SU-DHL-6 (cell line): Measurements from ENCODE around the gene ARHGEF16.

Source experiments
- H2AFZ ChIP-seq: fragments of 200-600 bp; sonication (generic); 2 replicates; pipeline ENCODE4 v1.6.1; 2014; ENCODE audit warnings: low read depth, mild to moderate bottlenecking, moderate library complexity, mixed read lengths, antibody characterized with exemption, low read length; ENCODE audit not compliant: severe bottlenecking
- H3F3A ChIP-seq: fragments of 200-600 bp; shearing (Covaris generic); 2 replicates; pipeline ENCODE4 v1.6.0; 2016; ENCODE audit warnings: antibody characterized with exemption, mild to moderate bottlenecking; ENCODE audit not compliant: insufficient read depth
- H3K27ac ChIP-seq: fragments of 200-600 bp; sonication (generic); 2 replicates; pipeline ENCODE4 v1.5.1; 2016; ENCODE audit warnings: low read depth, mild to moderate bottlenecking, low read length, moderate library complexity, mixed read lengths
- H3K27me3 ChIP-seq: fragments of 200-600 bp; sonication (generic), shearing (Covaris generic); 2 replicates; pipeline ENCODE4 v1.6.0; 2014; ENCODE audit warnings: mild to moderate bottlenecking, low read length
- H3K36me3 ChIP-seq: fragments of 200-600 bp; sonication (generic); 2 replicates; pipeline ENCODE4 v1.6.1; 2014; ENCODE audit warnings: mild to moderate bottlenecking, low read length, mixed read lengths
- H3K4me2 ChIP-seq: fragments of 300-600, 200-600 bp; shearing (Covaris generic), sonication (generic); 2 replicates; pipeline ENCODE4 v1.6.0; 2014; ENCODE audit warnings: low read length, low read depth, mild to moderate bottlenecking; ENCODE audit not compliant: poor library complexity, severe bottlenecking
- H3K4me3 ChIP-seq: fragments of 200-600 bp; sonication (generic); 2 replicates; pipeline ENCODE4 v1.5.1; 2014; ENCODE audit warnings: antibody characterized with exemption, low read length, mild to moderate bottlenecking, mixed read lengths; ENCODE audit not compliant: insufficient read depth, poor library complexity, severe bottlenecking
- H3K79me2 ChIP-seq: fragments of 200-600 bp; sonication (generic); 2 replicates; pipeline ENCODE4 v1.6.1; 2014; ENCODE audit warnings: mild to moderate bottlenecking, low read length, moderate library complexity; ENCODE audit not compliant: insufficient read depth
- H3K9ac ChIP-seq: fragments of 200-600 bp; sonication (generic); 2 replicates; pipeline ENCODE4 v1.7.0; 2014; ENCODE audit warnings: mild to moderate bottlenecking, low read length
- H3K9me2 ChIP-seq: fragments of 200-600 bp; sonication (generic); replicated peaks from 2 replicates; pipeline ENCODE4 v1.6.1; 2014; ENCODE audit warnings: low read length; ENCODE audit not compliant: insufficient read depth
- H3K9me3 ChIP-seq: fragments of 200-600 bp; sonication (generic); 2 replicates; pipeline ENCODE4 v1.6.1; 2014; ENCODE audit warnings: low read length, mixed read lengths; ENCODE audit not compliant: insufficient read depth
- H4K20me1 ChIP-seq: fragments of 200-600 bp; sonication (generic); 2 replicates; pipeline ENCODE4 v1.6.1; 2014; ENCODE audit warnings: low read depth, mild to moderate bottlenecking, antibody characterized with exemption, low read length, moderate library complexity, mixed read lengths
- EZH2phosphoT487 ChIP-seq: fragments of 200-600 bp; sonication (generic), shearing (Covaris generic); conservative IDR thresholded peaks from 2 replicates; pipeline ENCODE4 v1.6.1; 2018; ENCODE audit warnings: mild to moderate bottlenecking, antibody characterized with exemption, low read length, moderate library complexity, mixed read lengths
- TF ChIP-seq, protein P1 (sequence below): fragments of 200-600 bp; sonication (generic); IDR thresholded peaks from one replicate; pipeline ENCODE4 v1.5.1; 2017; ENCODE audit warnings: antibody characterized with exemption, mild to moderate bottlenecking, low read length, moderate library complexity; ENCODE audit not compliant: insufficient read depth, poor library complexity, severe bottlenecking

ARHGEF16 gene

GRCh38 chr1:3472088-3472850 is 17.8 kb downstream of the ARHGEF16 start:
- Histone ChIP-seq H3K4me2 (no peak overlapping the region), H3K27ac (no peak overlapping the region), H2AFZ (no peak overlapping the region), H3K79me2 (no peaks in the 10 kb centered on the region), H3K9me2 (no peaks in the 10 kb centered on the region), H3K9ac (no peak overlapping the region), H3K36me3 (no peaks in the 10 kb centered on the region), H3K4me3 (no peak overlapping the region), H4K20me1 (no peaks in the 10 kb centered on the region), H3K27me3 (no peaks in the 10 kb centered on the region), H3K9me3 (no peaks in the 10 kb centered on the region), H3F3A (no peaks in the 10 kb centered on the region)
- TF ChIP-seq, protein P1, sequence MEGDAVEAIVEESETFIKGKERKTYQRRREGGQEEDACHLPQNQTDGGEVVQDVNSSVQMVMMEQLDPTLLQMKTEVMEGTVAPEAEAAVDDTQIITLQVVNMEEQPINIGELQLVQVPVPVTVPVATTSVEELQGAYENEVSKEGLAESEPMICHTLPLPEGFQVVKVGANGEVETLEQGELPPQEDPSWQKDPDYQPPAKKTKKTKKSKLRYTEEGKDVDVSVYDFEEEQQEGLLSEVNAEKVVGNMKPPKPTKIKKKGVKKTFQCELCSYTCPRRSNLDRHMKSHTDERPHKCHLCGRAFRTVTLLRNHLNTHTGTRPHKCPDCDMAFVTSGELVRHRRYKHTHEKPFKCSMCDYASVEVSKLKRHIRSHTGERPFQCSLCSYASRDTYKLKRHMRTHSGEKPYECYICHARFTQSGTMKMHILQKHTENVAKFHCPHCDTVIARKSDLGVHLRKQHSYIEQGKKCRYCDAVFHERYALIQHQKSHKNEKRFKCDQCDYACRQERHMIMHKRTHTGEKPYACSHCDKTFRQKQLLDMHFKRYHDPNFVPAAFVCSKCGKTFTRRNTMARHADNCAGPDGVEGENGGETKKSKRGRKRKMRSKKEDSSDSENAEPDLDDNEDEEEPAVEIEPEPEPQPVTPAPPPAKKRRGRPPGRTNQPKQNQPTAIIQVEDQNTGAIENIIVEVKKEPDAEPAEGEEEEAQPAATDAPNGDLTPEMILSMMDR = no peak
- no peak for TF ChIP-seq EZH2phosphoT487

DNA sequence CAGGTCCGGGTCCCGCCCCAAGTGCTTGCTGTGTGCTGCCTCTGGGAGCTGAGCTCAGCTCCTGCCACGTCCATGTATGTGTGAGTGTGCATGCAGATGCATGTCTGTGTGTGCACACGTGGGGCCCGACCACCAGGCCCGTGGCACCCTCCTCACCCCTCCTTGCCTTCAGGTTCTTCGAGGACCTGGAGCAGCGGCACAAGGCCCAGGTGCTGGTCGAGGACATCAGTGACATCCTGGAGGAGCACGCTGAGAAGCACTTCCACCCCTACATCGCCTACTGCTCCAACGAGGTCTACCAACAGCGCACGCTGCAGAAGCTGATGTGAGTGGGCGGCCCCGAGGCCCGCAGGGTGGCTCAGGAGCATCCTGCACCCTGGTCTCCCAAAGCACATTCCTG is 18.4 kb downstream of the ARHGEF16 start:
- Histone ChIP-seq H3K9me3 (no peaks in the 10 kb centered on the region), H3K9ac (no peak overlapping the region), H3K27me3 (no peaks in the 10 kb centered on the region), H3K36me3 (no peaks in the 10 kb centered on the region), H3K9me2 (no peaks in the 10 kb centered on the region), H4K20me1 (no peaks in the 10 kb centered on the region), H3K4me3 (no peak overlapping the region), H3K4me2 (no peak overlapping the region), H3K27ac (no peak overlapping the region), H3K79me2 (no peaks in the 10 kb centered on the region), H2AFZ (no peak overlapping the region), H3F3A (no peaks in the 10 kb centered on the region)
- TF ChIP-seq, protein P1 = no peak
- TF ChIP-seq EZH2phosphoT487 = no peak

DNA sequence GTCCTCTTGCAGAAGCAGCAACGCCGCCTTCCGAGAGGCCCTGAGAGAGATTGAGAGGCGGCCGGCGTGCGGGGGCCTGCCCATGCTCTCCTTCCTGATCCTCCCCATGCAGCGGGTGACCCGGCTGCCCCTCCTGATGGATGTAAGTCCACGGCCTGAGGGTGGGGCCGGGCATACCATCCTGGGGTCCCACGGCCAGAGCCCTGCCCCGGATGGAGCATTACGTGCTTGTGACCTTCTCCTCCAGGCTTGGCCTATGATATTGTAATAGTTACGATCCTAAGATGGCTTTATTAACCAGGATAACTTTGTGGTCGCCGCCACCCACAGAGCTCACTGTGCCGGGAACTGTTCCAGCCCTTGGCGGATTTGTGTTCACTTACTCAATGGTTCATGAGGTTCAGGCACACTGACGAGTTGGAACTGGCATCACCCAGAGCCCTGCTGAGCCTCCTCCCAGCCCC is 18.9 kb downstream of the ARHGEF16 start:
- no peaks in the 10 kb centered on the region for H4K20me1 ChIP-seq
- H3F3A ChIP-seq = no peaks in the 10 kb centered on the region
- no peak overlapping the region for H2AFZ ChIP-seq
- H3K9me2 ChIP-seq = no peaks in the 10 kb centered on the region
- H3K79me2 ChIP-seq = no peaks in the 10 kb centered on the region
- H3K4me2 ChIP-seq = no peak overlapping the region
- H3K27me3 ChIP-seq = no peaks in the 10 kb centered on the region
- H3K27ac ChIP-seq = no peak overlapping the region
- H3K9me3 ChIP-seq = no peaks in the 10 kb centered on the region
- TF ChIP-seq EZH2phosphoT487 = no peak
- H3K4me3 ChIP-seq = no peak overlapping the region
- no peaks in the 10 kb centered on the region for H3K36me3 ChIP-seq
- no peak overlapping the region for H3K9ac ChIP-seq

DNA sequence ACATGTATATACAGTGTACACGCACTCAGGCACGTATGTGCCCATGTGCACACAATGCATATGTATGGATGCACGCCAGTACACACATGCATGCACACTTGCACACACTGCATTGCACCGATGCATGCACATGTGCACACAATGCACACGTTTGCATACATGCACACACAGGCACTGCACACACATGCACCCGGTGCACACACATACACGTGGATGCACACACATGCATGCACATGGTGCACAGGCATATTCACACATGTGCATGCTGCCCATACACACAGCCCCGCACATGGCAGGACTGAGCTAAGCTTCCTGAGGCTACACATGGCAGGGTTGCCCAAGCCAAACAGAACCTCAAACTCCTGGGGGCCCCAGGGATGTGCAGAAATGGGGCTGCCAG is 19.6 kb downstream of the ARHGEF16 start:
- Histone ChIP-seq H3K79me2 (no peaks in the 10 kb centered on the region), H3K4me3 (no peak overlapping the region), H3K36me3 (no peaks in the 10 kb centered on the region), H3K27ac (no peak overlapping the region), H3F3A (no peaks in the 10 kb centered on the region), H4K20me1 (no peaks in the 10 kb centered on the region), H2AFZ (no peak overlapping the region), H3K9me2 (no peaks in the 10 kb centered on the region), H3K9me3 (no peaks in the 10 kb centered on the region), H3K27me3 (no peaks in the 10 kb centered on the region), H3K4me2 (no peak overlapping the region), H3K9ac (no peak overlapping the region)
- TF ChIP-seq, protein P1 = no peak
- no peak for TF ChIP-seq EZH2phosphoT487
